ENCODE data around the gene CA11. TPM values are rescaled to one million over a fixed set of nuclear protein-coding genes. Genes with fewer than 3 reads are reported as not detected.

The CA11 gene
- total and polyA plus RNA-seq, 9 of the 15 experiments (the other 6 are each of a cell fraction or from before 2014, with no cell fraction given): 2.9 to 19.9 (median 8.3) TPM

DNA sequence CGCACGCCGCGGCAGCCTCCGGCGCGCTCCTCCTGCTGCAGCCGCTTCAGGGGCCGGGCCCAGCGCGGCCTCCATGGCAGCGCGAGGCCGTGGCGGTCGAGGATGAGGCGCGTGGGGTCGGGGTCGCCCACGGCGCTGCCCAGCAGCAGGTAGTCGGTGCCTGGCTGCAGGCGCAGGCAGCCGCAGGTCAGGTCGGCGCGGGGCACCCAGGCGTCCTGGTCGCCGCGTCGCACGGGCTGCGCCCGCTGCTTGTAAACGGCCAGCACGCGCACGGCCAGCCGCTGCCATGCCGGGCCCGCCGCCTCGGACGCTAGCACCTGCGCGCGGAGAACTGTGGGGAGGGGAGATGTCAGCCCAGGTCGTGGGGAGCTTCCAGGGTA, 15.7 kb upstream of the CA11 start (continued):
- TF ChIP-seq PTTG1 (tag; IDR thresholded peaks at IDR 0.05; ENCODE audit: low read depth) (no peak), ESRRA (IDR thresholded peaks at IDR 0.05; ENCODE audit: borderline replicate concordance, low read depth) (no peak), PHB2 (IDR thresholded peaks at IDR 0.05; ENCODE audit: low read depth) (no peak), ZNF766 (CRISPR knock-in tag; conservative IDR thresholded peaks at IDR 0.05) (no peak), SNAPC5 (CRISPR knock-in tag; IDR thresholded peaks at IDR 0.05) (no peak)
- TF ChIP-seq, protein P1, sequence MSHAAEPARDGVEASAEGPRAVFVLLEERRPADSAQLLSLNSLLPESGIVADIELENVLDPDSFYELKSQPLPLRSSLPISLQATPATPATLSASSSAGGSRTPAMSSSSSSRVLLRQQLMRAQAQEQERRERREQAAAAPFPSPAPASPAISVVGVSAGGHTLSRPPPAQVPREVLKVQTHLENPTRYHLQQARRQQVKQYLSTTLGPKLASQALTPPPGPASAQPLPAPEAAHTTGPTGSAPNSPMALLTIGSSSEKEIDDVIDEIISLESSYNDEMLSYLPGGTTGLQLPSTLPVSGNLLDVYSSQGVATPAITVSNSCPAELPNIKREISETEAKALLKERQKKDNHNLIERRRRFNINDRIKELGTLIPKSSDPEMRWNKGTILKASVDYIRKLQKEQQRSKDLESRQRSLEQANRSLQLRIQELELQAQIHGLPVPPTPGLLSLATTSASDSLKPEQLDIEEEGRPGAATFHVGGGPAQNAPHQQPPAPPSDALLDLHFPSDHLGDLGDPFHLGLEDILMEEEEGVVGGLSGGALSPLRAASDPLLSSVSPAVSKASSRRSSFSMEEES (CRISPR knock-in tag; IDR thresholded peaks at IDR 0.05): no peak
- TF ChIP-seq, protein P2, sequence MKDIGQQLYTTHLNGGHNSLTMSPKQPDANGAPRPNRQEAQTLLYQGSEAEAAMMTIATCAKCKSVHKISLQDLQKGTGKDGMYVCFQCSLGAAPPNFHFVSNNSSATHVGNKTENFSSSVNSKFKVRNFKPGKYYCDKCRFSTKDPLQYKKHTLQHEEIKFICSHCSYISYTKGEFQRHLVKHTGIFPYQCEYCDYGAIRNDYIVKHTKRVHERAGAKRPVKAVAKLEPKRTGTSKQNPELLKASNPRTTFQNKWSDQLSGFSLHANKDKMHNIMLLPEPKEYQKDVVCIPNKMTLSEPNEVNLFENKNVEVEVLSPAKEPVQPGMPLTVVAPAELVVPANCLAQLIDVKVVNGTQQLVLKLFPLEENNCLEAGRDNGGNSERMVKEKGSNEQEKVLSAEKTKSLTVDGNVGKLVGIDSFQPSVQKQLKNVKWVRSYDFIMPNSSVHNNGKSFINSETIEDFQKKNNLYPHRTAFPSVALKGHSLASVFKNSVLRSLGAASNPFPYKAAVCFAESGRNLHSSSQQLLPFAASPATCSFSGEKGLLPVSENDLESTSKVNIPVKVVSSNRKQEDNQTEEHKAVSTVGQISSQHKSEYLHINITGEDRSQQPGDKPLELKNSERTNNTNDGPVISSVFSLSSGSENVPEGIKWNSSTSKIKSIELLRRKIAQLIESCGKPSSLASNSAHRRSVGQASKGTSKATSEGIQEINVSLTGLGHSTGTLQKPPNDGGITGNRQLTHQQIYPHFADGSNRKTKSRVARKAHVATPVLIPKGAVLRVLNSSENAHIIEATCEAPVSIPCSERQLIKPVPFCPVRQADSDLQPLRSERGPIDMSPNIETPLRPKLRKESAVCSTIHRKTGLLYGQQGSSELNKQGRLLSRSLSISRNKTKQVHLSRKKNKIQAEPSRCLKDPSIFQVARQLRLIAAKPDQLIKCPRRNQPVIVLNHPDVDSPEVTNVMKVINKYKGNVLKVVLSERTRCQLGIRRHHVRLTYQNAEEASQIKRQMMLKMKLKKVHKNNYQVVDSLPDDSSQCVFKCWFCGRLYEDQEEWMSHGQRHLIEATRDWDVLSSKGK (CRISPR knock-in tag; IDR thresholded peaks at IDR 0.05): no peak

Measured in K562 (cell line).